GM18951 (cell line): ENCODE results near the gene INSL4.

ENCODE experiments used
- POLR2A ChIP-seq: IDR thresholded peaks from 4 replicates; pipeline ENCODE4 v1.6.1; 2011; ENCODE audit warnings: mild to moderate bottlenecking; ENCODE audit not compliant: insufficient read length, insufficient read depth; ENCODE audit errors: extremely low read depth
- in situ Hi-C: fragments of 300-500 bp; cut with MboI; formaldehyde crosslinking; loops from one replicate; pipeline ENCODE4 v1.12.0; 2022; ENCODE audit warnings: low sequenced_read_pairs, mixed read lengths, inconsistent platforms; ENCODE audit not compliant: unreplicated experiment

INSL4 gene

GRCh38 chr9:5231212-5231611, at the start of gene INSL4:
INSL4 (plus strand) TSS chr9:5231419; CDS start chr9:5231524, 105 bp downstream.
- in situ Hi-C loops, result no loop called here

GRCh38 chr9:5184776-5185175, 46.4 kb upstream of the INSL4 start:
- TF ChIP-seq POLR2A, result no peak
- in situ Hi-C loops, result loop anchor here (10.0 kb wide), 1 partner anchor 410 kb away; no protein-coding TSS in a partner anchor

More at GRCh38 chr9:5231212-5231611, at the start of gene INSL4:
- TF ChIP-seq POLR2A, result no peak

- TF ChIP-seq POLR2A, result no peak
- in situ Hi-C loops, result loop anchor here (10.0 kb wide), 1 partner anchor 409 kb away; no protein-coding TSS in a partner anchor
Observed at GRCh38 chr9:5185220-5185840, 45.9 kb upstream of the INSL4 start, which contains the start of gene INSL6. INSL6 (minus strand) TSS chr9:5185639; CDS start chr9:5185602, 37 bp downstream.

GRCh38 chr9:5186416-5187169, 44.6 kb upstream of the INSL4 start:
- in situ Hi-C loops, result loop anchor here (10.0 kb wide), 1 partner anchor 408 kb away; no protein-coding TSS in a partner anchor
- no peak for TF ChIP-seq POLR2A

- in situ Hi-C loops, result loop anchor here (10.0 kb wide), 1 partner anchor 406 kb away; no protein-coding TSS in a partner anchor
- TF ChIP-seq POLR2A, result no peak
Observed at GRCh38 chr9:5188060-5188984, 42.9 kb upstream of the INSL4 start.

GRCh38 chr9:5191985-5192384, 39.2 kb upstream of the INSL4 start:
- in situ Hi-C loops, result no loop called here
- TF ChIP-seq POLR2A, result no peak

GRCh38 chr9:5193345-5193744, 37.9 kb upstream of the INSL4 start:
- in situ Hi-C loops, result no loop called here
- no peak for TF ChIP-seq POLR2A

GRCh38 chr9:5195463-5195862, 35.8 kb upstream of the INSL4 start:
- no peak for TF ChIP-seq POLR2A
- in situ Hi-C loops, result no loop called here

GRCh38 chr9:5205071-5205470, 26.1 kb upstream of the INSL4 start:
- in situ Hi-C loops, result no loop called here
- TF ChIP-seq POLR2A, result no peak

- in situ Hi-C loops, result no loop called here
Observed at GRCh38 chr9:5230554-5230953, 665 bp upstream of the INSL4 start.

GRCh38 chr9:5263351-5264218, 32.4 kb downstream of the INSL4 start:
- TF ChIP-seq POLR2A, result no peak
- in situ Hi-C loops, result no loop called here

More at GRCh38 chr9:5230554-5230953, 665 bp upstream of the INSL4 start:
- TF ChIP-seq POLR2A, result no peak

- TF ChIP-seq POLR2A, result no peak
- in situ Hi-C loops, result no loop called here
Observed at GRCh38 chr9:5264219-5264595, 33.0 kb downstream of the INSL4 start.
